GM23338 (cell line): ENCODE results near the gene DET1. TPM values are rescaled to one million over a fixed set of nuclear protein-coding genes. Genes with fewer than 3 reads are reported as not detected.

ENCODE experiments used
- ATAC-seq: fragments of 200-7000 bp; cut with Tn5 transposase; 3 replicates; pipeline ENCODE4 v1.9.1; 2020
- DNase-seq: peaks from one replicate; pipeline ENCODE4 v3.0.0-alpha.2; 2015; ENCODE audit warnings: low spot score
- H2AFZ ChIP-seq: fragments of 200-600 bp; sonication (generic); 2 replicates; pipeline ENCODE4 v1.8.0; 2016; ENCODE audit warnings: antibody characterized with exemption, mild to moderate bottlenecking, moderate library complexity
- H3F3A ChIP-seq: fragments of 200-600 bp; sonication (generic); replicated peaks from 2 replicates; pipeline ENCODE4 v1.8.0; 2017; ENCODE audit warnings: antibody characterized with exemption, mixed run types, low read depth
- H3K27ac ChIP-seq: fragments of 200-600 bp; sonication (generic); 2 replicates; pipeline ENCODE4 v1.6.1; 2016; ENCODE audit warnings: low read depth
- H3K27me3 ChIP-seq: fragments of 200-600 bp; sonication (generic); 2 replicates; pipeline ENCODE4 v1.8.0; 2016; ENCODE audit warnings: mild to moderate bottlenecking, mixed run types, moderate library complexity; ENCODE audit not compliant: insufficient read depth
- H3K36me3 ChIP-seq: fragments of 200-600 bp; sonication (generic); 2 replicates; pipeline ENCODE4 v1.8.0; 2016; ENCODE audit warnings: mild to moderate bottlenecking; ENCODE audit not compliant: insufficient read depth
- H3K4me1 ChIP-seq: fragments of 200-600 bp; sonication (generic); 2 replicates; pipeline ENCODE4 v1.8.0; 2016; ENCODE audit warnings: mild to moderate bottlenecking, moderate library complexity; ENCODE audit not compliant: insufficient read depth
- H3K4me2 ChIP-seq: fragments of 200-600 bp; sonication (generic); 2 replicates; pipeline ENCODE4 v1.7.1; 2017; ENCODE audit warnings: mixed run types
- H3K4me3 ChIP-seq: fragments of 200-600 bp; sonication (generic); 2 replicates; pipeline ENCODE4 v1.6.1; 2016; ENCODE audit warnings: mixed run types
- H3K79me2 ChIP-seq: fragments of 200-600 bp; sonication (generic); replicated peaks from 2 replicates; pipeline ENCODE4 v1.8.0; 2017; ENCODE audit warnings: mild to moderate bottlenecking; ENCODE audit not compliant: insufficient read depth
- H3K9me2 ChIP-seq: fragments of 200-600 bp; sonication (generic); 2 replicates; pipeline ENCODE4 v1.8.0; 2017; ENCODE audit not compliant: insufficient read depth
- H4K20me1 ChIP-seq: fragments of 200-600 bp; sonication (generic); replicated peaks from 2 replicates; pipeline ENCODE4 v1.8.0; 2017; ENCODE audit warnings: mild to moderate bottlenecking; ENCODE audit not compliant: insufficient read depth
- H3K27ac Mint-ChIP-seq: 2 replicates; pipeline ENCODE4 v1.8.0; 2020; ENCODE audit warnings: inconsistent platforms, mild to moderate bottlenecking, moderate library complexity, mixed read lengths
- H3K27me3 Mint-ChIP-seq: 3 replicates; pipeline ENCODE4 v1.8.0; 2022; ENCODE audit warnings: low read depth, mild to moderate bottlenecking, moderate library complexity, mixed read lengths, inconsistent platforms; ENCODE audit not compliant: insufficient read depth, poor library complexity
- H3K36me3 Mint-ChIP-seq: 3 replicates; pipeline ENCODE4 v1.8.0; 2021; ENCODE audit warnings: low read depth, mild to moderate bottlenecking, inconsistent platforms, moderate library complexity, mixed read lengths
- H3K4me1 Mint-ChIP-seq: 3 replicates; pipeline ENCODE4 v1.8.0; 2020; ENCODE audit warnings: mild to moderate bottlenecking, inconsistent platforms, mixed read lengths
- H3K4me3 Mint-ChIP-seq: 3 replicates; pipeline ENCODE4 v1.8.0; 2021; ENCODE audit warnings: moderate library complexity, mild to moderate bottlenecking, inconsistent platforms, mixed read lengths
- H3K9me3 Mint-ChIP-seq: 3 replicates; pipeline ENCODE4 v1.8.0; 2020; ENCODE audit warnings: moderate library complexity, mild to moderate bottlenecking, inconsistent platforms, mixed read lengths
- EZH2phosphoT487 ChIP-seq: fragments of 200-600 bp; sonication (generic); IDR thresholded peaks from one replicate; pipeline ENCODE4 v1.8.1; 2018; ENCODE audit warnings: antibody characterized with exemption; ENCODE audit not compliant: unreplicated experiment
- JUNB ChIP-seq: IDR thresholded peaks from one replicate; pipeline ENCODE4 v1.6.1; 2016; ENCODE audit warnings: antibody characterized with exemption; ENCODE audit not compliant: unreplicated experiment
- POLR2AphosphoS5 ChIP-seq: IDR thresholded peaks from 2 replicates; pipeline ENCODE4 v1.6.1; 2016; ENCODE audit warnings: antibody characterized with exemption, low read depth
- REST ChIP-seq: IDR thresholded peaks from one replicate; pipeline ENCODE4 v1.6.1; 2018; ENCODE audit warnings: antibody characterized with exemption; ENCODE audit not compliant: unreplicated experiment
- ZNF114 ChIP-seq: fragments of 250-450 bp; sonication (Bioruptor Pico); IDR thresholded peaks from 2 replicates; pipeline ENCODE4 v1.5.0; 2020; ENCODE audit warnings: mild to moderate bottlenecking, moderate library complexity
- ZNF331 ChIP-seq: fragments of 250-450 bp; sonication (Bioruptor Pico); IDR thresholded peaks from 2 replicates; pipeline ENCODE4 v1.5.0; 2020; ENCODE audit warnings: low read depth, mild to moderate bottlenecking, moderate library complexity
- ZNF462 ChIP-seq: fragments of 250-450 bp; sonication (Bioruptor Pico); IDR thresholded peaks from 2 replicates; pipeline ENCODE4 v1.5.0; 2020; ENCODE audit warnings: mild to moderate bottlenecking, moderate library complexity
- polyA plus RNA-seq: library from polyadenylated mRNA; unstranded; fragments of >200 nt; fragmentation: Nextera tagmentation; extraction: Ambion mirVana; gene quantifications from 2 replicates; pipeline ENCODE4 v1.2.1, GENCODE V29; 2016
- total RNA-seq: library from RNA; depleted of rRNA; stranded (reverse); fragments of >200 nt; shearing (Covaris generic); gene quantifications from 2 replicates; pipeline ENCODE4 v1.2.3, GENCODE V29; 2014

Gene DET1
- total and polyA plus RNA-seq, 2 experiments from 2014 or later, result 4.2 to 8.6 TPM

- TF ChIP-seq ZNF462 (CRISPR knock-in tag) (no peak), EZH2phosphoT487 (no peak), ZNF114 (CRISPR knock-in tag) (no peak)
Measured at GRCh38 chr15:88579322-88579721, 32.8 kb upstream of the DET1 start (continued).

- Mint-ChIP-seq H3K36me3 (no peaks in the 10 kb centered on the region), H3K9me3 (no peaks in the 10 kb centered on the region), H3K4me3 (no peak overlapping the region), H3K27me3 (peaks cover 2% of the 10 kb centered on the region), H3K27ac (no peak overlapping the region), H3K4me1 (peaks cover 7% of the 10 kb centered on the region; the same call in 2 of the 3 replicates)
- H2AFZ ChIP-seq, result peak overlapping the region; percentile 43
- H3K27me3 ChIP-seq, result no peaks in the 10 kb centered on the region
- DNase-seq (peak; percentile 12), ATAC-seq (peak; percentile 26; the same call in 1 of the 3 replicates)
- H3K27ac ChIP-seq, result no peak overlapping the region
- H3K36me3 ChIP-seq, result no peaks in the 10 kb centered on the region
- H3K9me2 ChIP-seq, result no peaks in the 10 kb centered on the region
- no peaks in the 10 kb centered on the region for H3K4me1 ChIP-seq
- H4K20me1 ChIP-seq, result no peaks in the 10 kb centered on the region
- no peak overlapping the region for H3K4me2 ChIP-seq
- H3K4me3 ChIP-seq, result no peak overlapping the region
- no peaks in the 10 kb centered on the region for H3F3A ChIP-seq
- H3K79me2 ChIP-seq, result no peaks in the 10 kb centered on the region
- TF ChIP-seq JUNB (no peak), ZNF331 (CRISPR knock-in tag) (no peak), REST (no peak), POLR2AphosphoS5 (no peak), ZNF114 (CRISPR knock-in tag) (no peak)
Measured at GRCh38 chr15:88574655-88575054, 28.2 kb upstream of the DET1 start.
